Measurements from ENCODE around the gene URGCP.

Gene URGCP

DNA sequence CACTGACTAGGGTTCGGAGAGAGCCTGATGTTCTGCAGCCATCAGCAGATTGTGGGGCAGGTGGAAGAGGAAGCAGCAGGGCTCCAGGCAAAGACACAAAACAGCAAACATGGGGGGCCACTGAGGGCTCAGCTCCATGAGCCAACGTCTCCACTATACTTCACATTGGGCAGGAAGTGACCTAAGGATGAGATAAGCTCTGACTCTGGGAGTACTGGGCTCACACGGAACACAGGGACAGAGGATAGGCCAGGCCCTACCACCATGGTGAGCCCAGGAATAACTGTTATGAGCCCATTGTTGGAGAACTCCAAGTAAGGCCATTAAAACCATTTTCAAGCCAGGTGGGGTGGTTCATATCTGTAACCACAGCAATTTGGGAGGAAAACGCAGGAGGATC lies 22.2 kb downstream of the URGCP start:
- Histone ChIP-seq H3K79me1 (replicated peaks; ENCODE audit: low read length, poor library complexity, severe bottlenecking) (peaks cover 18% of the 10 kb centered on the region), H3K4me2 (ENCODE audit: low read length, poor library complexity, severe bottlenecking) (no peak overlapping the region), H2BK15ac (ENCODE audit: low read depth, poor library complexity, severe bottlenecking) (no peak overlapping the region), H3K4me3 (ENCODE audit: insufficient read depth in 1 of 2, low read depth in 1 of 2, low read length in 2 of 2) (no peak overlapping the region), H2BK120ac (ENCODE audit: low read depth, low read length) (no peak overlapping the region), H3K9me3 (ENCODE audit: control insufficient read depth, low read length) (no peaks in the 10 kb centered on the region), H3K27ac (ENCODE audit: low read length, poor library complexity, severe bottlenecking) (no peak overlapping the region), H2BK5ac (ENCODE audit: low read depth, low read length, poor library complexity, severe bottlenecking) (no peak overlapping the region), H2AK5ac (ENCODE audit: low read length, severe bottlenecking) (no peak overlapping the region), H3K36me3 (ENCODE audit: control insufficient read depth in 1 of 2, insufficient read depth in 2 of 2, low read depth in 1 of 2, low read length in 2 of 2) (peaks cover 18 to 61% of the 10 kb centered on the region in 2 experiments), H3K4me1 (ENCODE audit: control insufficient read depth, insufficient read depth, low read depth, low read length) (peaks cover 4% of the 10 kb centered on the region), H3K23ac (ENCODE audit: low read length in 2 of 2) (no peak overlapping the region), H3K18ac (ENCODE audit: low read depth in 1 of 2, low read length in 2 of 2) (no peak overlapping the region), H3K27me3 (ENCODE audit: control insufficient read depth in 1 of 2, insufficient read depth in 1 of 2, low read length in 2 of 2) (no peaks in the 10 kb centered on the region), H2AFZ (ENCODE audit: low read depth, low read length) (no peak overlapping the region), H4K8ac (ENCODE audit: low read length) (no peak overlapping the region), H3K4ac (ENCODE audit: low read depth in 1 of 2, low read length in 2 of 2) (no peak overlapping the region), H2BK12ac (ENCODE audit: low read length in 2 of 2) (no peak overlapping the region), H3K14ac (ENCODE audit: low read length in 2 of 2) (no peak overlapping the region), H3K9ac (ENCODE audit: low read length) (no peak overlapping the region), H4K91ac (ENCODE audit: low read length) (no peak overlapping the region)
- DNase-seq, result no peak
- 84% methylated on average over 4 of the region's 4 CpGs for WGBS

GRCh38 chr7:43880596-43880995 lies 25.8 kb downstream of the URGCP start:
- Histone ChIP-seq H3K4me1 (ENCODE audit: control insufficient read depth, insufficient read depth, low read depth, low read length) (peaks cover 9% of the 10 kb centered on the region), H3K27ac (ENCODE audit: low read length, poor library complexity, severe bottlenecking) (no peak overlapping the region), H2BK5ac (ENCODE audit: low read depth, low read length, poor library complexity, severe bottlenecking) (no peak overlapping the region), H3K4me3 (ENCODE audit: insufficient read depth in 1 of 2, low read depth in 1 of 2, low read length in 2 of 2) (no peak overlapping the region), H3K9me3 (ENCODE audit: control insufficient read depth, low read length) (no peaks in the 10 kb centered on the region), H3K36me3 (ENCODE audit: control insufficient read depth in 1 of 2, insufficient read depth in 2 of 2, low read depth in 1 of 2, low read length in 2 of 2) (peaks cover 51 to 83% of the 10 kb centered on the region in 2 experiments), H3K23ac (ENCODE audit: low read length in 2 of 2) (no peak overlapping the region), H3K4me2 (ENCODE audit: low read length, poor library complexity, severe bottlenecking) (no peak overlapping the region), H3K4ac (ENCODE audit: low read depth in 1 of 2, low read length in 2 of 2) (no peak overlapping the region), H3K14ac (ENCODE audit: low read length in 2 of 2) (no peak overlapping the region), H2BK15ac (ENCODE audit: low read depth, poor library complexity, severe bottlenecking) (no peak overlapping the region), H2AFZ (ENCODE audit: low read depth, low read length) (no peak overlapping the region), H2AK5ac (ENCODE audit: low read length, severe bottlenecking) (peak overlapping the region; percentile 27), H4K8ac (ENCODE audit: low read length) (no peak overlapping the region), H3K9ac (ENCODE audit: low read length) (no peak overlapping the region), H2BK12ac (ENCODE audit: low read length in 2 of 2) (no peak overlapping the region), H2BK120ac (ENCODE audit: low read depth, low read length) (no peak overlapping the region), H3K79me1 (replicated peaks; ENCODE audit: low read length, poor library complexity, severe bottlenecking) (peaks cover 36% of the 10 kb centered on the region), H3K18ac (ENCODE audit: low read depth in 1 of 2, low read length in 2 of 2) (no peak overlapping the region), H4K91ac (ENCODE audit: low read length) (no peak overlapping the region), H3K27me3 (ENCODE audit: control insufficient read depth in 1 of 2, insufficient read depth in 1 of 2, low read length in 2 of 2) (no peaks in the 10 kb centered on the region)
- peak; percentile 82 for DNase-seq
- 54% methylated on average over 5 of the region's 5 CpGs for WGBS

GRCh38 chr7:43879477-43879876 lies 26.9 kb downstream of the URGCP start:
- Histone ChIP-seq H2BK15ac (ENCODE audit: low read depth, poor library complexity, severe bottlenecking) (no peak overlapping the region), H3K4ac (ENCODE audit: low read depth in 1 of 2, low read length in 2 of 2) (no peak overlapping the region), H3K27ac (ENCODE audit: low read length, poor library complexity, severe bottlenecking) (peak overlapping the region; percentile 72), H3K4me1 (ENCODE audit: control insufficient read depth, insufficient read depth, low read depth, low read length) (peaks cover 9% of the 10 kb centered on the region), H3K27me3 (ENCODE audit: control insufficient read depth in 1 of 2, insufficient read depth in 1 of 2, low read length in 2 of 2) (no peaks in the 10 kb centered on the region), H3K14ac (ENCODE audit: low read length in 2 of 2) (no peak overlapping the region), H3K9me3 (ENCODE audit: control insufficient read depth, low read length) (no peaks in the 10 kb centered on the region), H3K79me1 (replicated peaks; ENCODE audit: low read length, poor library complexity, severe bottlenecking) (peaks cover 39% of the 10 kb centered on the region), H2BK120ac (ENCODE audit: low read depth, low read length) (no peak overlapping the region), H2BK5ac (ENCODE audit: low read depth, low read length, poor library complexity, severe bottlenecking) (no peak overlapping the region), H3K4me2 (ENCODE audit: low read length, poor library complexity, severe bottlenecking) (no peak overlapping the region), H4K8ac (ENCODE audit: low read length) (no peak overlapping the region), H2AFZ (ENCODE audit: low read depth, low read length) (no peak overlapping the region), H3K18ac (ENCODE audit: low read depth in 1 of 2, low read length in 2 of 2) (no peak overlapping the region), H4K91ac (ENCODE audit: low read length) (no peak overlapping the region), H2AK5ac (ENCODE audit: low read length, severe bottlenecking) (no peak overlapping the region), H3K36me3 (ENCODE audit: control insufficient read depth in 1 of 2, insufficient read depth in 2 of 2, low read depth in 1 of 2, low read length in 2 of 2) (peaks cover 56 to 81% of the 10 kb centered on the region in 2 experiments), H3K4me3 (ENCODE audit: insufficient read depth in 1 of 2, low read depth in 1 of 2, low read length in 2 of 2) (peak overlapping the region in 1 of 2 experiments; percentile 21), H3K23ac (ENCODE audit: low read length in 2 of 2) (no peak overlapping the region), H2BK12ac (ENCODE audit: low read length in 2 of 2) (no peak overlapping the region), H3K9ac (ENCODE audit: low read length) (peak overlapping the region; percentile 66)
- no CpG with 5 or more reads among the region's 2 CpGs for WGBS
- DNase-seq, result peak; percentile 78

DNA sequence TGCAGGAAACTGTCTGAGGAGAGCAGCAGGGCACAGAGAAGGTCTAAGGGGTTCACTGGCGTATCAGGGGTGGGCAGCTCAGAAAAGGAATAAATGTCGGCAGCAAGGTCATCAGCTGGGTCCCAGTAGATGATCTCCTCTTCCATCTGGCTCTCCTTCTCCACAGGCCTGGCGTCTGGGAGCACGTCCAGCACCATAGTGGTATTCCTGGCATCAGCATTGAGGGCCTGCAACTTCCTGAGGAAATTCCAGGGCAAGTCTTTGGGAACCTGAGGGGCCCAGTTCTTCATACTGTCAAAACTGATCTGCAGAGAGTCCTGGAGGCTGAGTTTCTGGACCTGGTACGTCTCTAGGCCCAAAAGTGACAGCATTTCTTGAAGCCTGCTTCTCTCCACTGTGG lies 27.5 kb downstream of the URGCP start:
- Histone ChIP-seq H4K8ac (ENCODE audit: low read length) (no peak overlapping the region), H3K4me2 (ENCODE audit: low read length, poor library complexity, severe bottlenecking) (no peak overlapping the region), H3K14ac (ENCODE audit: low read length in 2 of 2) (no peak overlapping the region), H3K36me3 (ENCODE audit: control insufficient read depth in 1 of 2, insufficient read depth in 2 of 2, low read depth in 1 of 2, low read length in 2 of 2) (peaks cover 56 to 79% of the 10 kb centered on the region in 2 experiments), H3K9me3 (ENCODE audit: control insufficient read depth, low read length) (no peaks in the 10 kb centered on the region), H3K27ac (ENCODE audit: low read length, poor library complexity, severe bottlenecking) (peak overlapping the region; percentile 72), H2BK120ac (ENCODE audit: low read depth, low read length) (no peak overlapping the region), H3K4ac (ENCODE audit: low read depth in 1 of 2, low read length in 2 of 2) (no peak overlapping the region), H3K4me1 (ENCODE audit: control insufficient read depth, insufficient read depth, low read depth, low read length) (peaks cover 9% of the 10 kb centered on the region), H3K4me3 (ENCODE audit: insufficient read depth in 1 of 2, low read depth in 1 of 2, low read length in 2 of 2) (peak overlapping the region in 1 of 2 experiments; percentile 21), H2BK12ac (ENCODE audit: low read length in 2 of 2) (no peak overlapping the region), H2BK15ac (ENCODE audit: low read depth, poor library complexity, severe bottlenecking) (no peak overlapping the region), H3K23ac (ENCODE audit: low read length in 2 of 2) (no peak overlapping the region), H3K79me1 (replicated peaks; ENCODE audit: low read length, poor library complexity, severe bottlenecking) (peaks cover 38% of the 10 kb centered on the region), H4K91ac (ENCODE audit: low read length) (no peak overlapping the region), H3K27me3 (ENCODE audit: control insufficient read depth in 1 of 2, insufficient read depth in 1 of 2, low read length in 2 of 2) (no peaks in the 10 kb centered on the region), H2AFZ (ENCODE audit: low read depth, low read length) (no peak overlapping the region), H2AK5ac (ENCODE audit: low read length, severe bottlenecking) (peak overlapping the region; percentile 94), H2BK5ac (ENCODE audit: low read depth, low read length, poor library complexity, severe bottlenecking) (no peak overlapping the region), H3K9ac (ENCODE audit: low read length) (peak overlapping the region; percentile 66), H3K18ac (ENCODE audit: low read depth in 1 of 2, low read length in 2 of 2) (no peak overlapping the region)
- WGBS, result 80% methylated on average over 5 of the region's 5 CpGs
- DNase-seq, result no peak

Data from mesenchymal stem cell (in vitro differentiated cells and primary cell).